ENCODE data around the gene STX12. TPM values are rescaled to one million over a fixed set of nuclear protein-coding genes. Genes with fewer than 3 reads are reported as not detected.

Gene STX12
- total RNA-seq, 1 donor from 2014 or later, result 26.5 TPM

DNA sequence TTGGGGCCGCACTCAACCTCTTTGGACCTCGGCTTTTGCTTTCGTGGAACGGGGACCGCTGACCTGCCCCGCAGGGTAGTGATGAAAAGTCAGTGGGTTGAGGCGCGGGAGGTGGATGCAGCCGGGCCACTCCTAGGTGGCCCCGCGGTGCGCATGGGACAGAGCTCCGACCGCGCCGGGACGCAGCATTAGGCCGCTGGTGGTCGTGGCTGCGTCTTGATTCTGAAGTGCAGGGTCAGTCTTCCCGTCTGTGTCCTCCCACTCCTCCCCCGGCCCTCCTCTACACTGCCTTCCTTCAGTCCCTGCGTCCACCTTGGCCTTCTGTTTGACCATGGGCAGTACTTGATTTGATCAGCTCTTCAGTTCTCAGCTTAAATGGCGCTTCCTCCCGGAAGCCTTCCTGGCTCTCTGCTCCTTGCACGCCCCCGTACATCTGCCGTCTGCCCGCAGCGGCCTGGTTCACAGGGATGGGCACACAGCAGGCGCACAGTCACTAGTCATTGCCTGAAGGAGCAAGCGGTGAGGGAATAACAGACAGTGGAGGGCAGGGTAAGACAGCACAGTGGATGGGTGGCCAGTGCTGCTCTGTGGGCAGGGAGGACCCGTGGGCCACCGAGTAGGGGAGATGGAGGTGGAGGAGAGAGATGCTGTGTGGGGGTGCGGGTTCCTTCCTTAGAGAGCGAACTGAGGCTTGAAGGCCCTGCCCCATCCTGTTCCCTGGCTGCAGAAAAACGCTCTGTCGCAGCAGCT, 100.0 kb downstream of the STX12 start:
- no peak for DNase-seq (ENCODE audit: low read depth, low spot score)
- Mint-ChIP-seq H3K27me3 (ENCODE audit: low read depth) (peaks cover 8% of the 10 kb centered on the region), H3K36me3 (ENCODE audit: low read depth) (no peaks in the 10 kb centered on the region), H3K4me1 (peaks cover 7% of the 10 kb centered on the region), H3K27ac (ENCODE audit: unreplicated experiment) (no peak overlapping the region), H3K4me3 (peak overlapping the region; percentile 85), H3K9me3 (no peaks in the 10 kb centered on the region)
- TF ChIP-seq, protein P1, sequence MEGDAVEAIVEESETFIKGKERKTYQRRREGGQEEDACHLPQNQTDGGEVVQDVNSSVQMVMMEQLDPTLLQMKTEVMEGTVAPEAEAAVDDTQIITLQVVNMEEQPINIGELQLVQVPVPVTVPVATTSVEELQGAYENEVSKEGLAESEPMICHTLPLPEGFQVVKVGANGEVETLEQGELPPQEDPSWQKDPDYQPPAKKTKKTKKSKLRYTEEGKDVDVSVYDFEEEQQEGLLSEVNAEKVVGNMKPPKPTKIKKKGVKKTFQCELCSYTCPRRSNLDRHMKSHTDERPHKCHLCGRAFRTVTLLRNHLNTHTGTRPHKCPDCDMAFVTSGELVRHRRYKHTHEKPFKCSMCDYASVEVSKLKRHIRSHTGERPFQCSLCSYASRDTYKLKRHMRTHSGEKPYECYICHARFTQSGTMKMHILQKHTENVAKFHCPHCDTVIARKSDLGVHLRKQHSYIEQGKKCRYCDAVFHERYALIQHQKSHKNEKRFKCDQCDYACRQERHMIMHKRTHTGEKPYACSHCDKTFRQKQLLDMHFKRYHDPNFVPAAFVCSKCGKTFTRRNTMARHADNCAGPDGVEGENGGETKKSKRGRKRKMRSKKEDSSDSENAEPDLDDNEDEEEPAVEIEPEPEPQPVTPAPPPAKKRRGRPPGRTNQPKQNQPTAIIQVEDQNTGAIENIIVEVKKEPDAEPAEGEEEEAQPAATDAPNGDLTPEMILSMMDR (conservative IDR thresholded peaks at IDR 0.05), result no peak

DNA sequence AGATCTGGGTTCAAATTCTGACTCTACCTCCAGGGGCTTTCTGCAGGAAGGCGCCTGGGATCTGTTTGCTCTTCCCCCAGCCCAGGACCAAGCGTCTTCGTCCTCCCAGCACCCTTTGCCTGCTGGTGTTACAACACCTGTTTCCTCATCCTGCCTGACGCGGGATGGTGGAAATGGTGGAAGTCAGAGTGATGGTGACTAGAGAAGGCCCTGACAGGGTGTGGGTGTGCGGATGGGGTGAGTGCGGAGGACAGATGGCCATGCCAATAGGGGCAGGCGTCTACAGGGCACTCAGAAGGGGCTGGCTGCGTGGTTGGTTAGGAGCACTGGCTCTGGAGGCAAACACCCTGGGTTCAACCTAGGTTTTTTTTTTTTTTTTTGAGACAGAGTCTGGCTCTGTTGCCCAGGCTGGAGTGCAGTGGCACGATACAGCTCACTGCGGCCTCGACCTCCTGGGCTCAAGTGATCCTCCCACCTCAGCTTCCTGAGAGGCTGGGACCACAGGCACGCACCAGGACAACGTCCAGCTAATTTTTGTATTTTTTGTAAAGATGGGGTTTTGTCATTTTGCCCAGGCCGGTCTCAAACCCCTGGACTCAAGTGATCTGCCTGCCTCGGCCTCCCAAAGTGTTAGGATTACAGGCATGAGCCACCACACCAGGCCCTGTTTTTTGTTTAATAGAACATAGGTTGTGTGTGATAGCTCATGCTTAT, 100.8 kb downstream of the STX12 start:
- no peaks in the 10 kb centered on the region for H3K36me3 Mint-ChIP-seq (ENCODE audit: low read depth)

More for the DNA sequence above, 100.8 kb downstream of the STX12 start:
- Mint-ChIP-seq H3K4me1 (peaks cover 7% of the 10 kb centered on the region), H3K27ac (ENCODE audit: unreplicated experiment) (no peak overlapping the region), H3K4me3 (peak overlapping the region; percentile 31), H3K9me3 (no peaks in the 10 kb centered on the region), H3K27me3 (ENCODE audit: low read depth) (peaks cover 8% of the 10 kb centered on the region)
- TF ChIP-seq, protein P1 (conservative IDR thresholded peaks at IDR 0.05), result no peak
- no peak for DNase-seq (ENCODE audit: low read depth, low spot score)

Other genes with a start within 250 kb of the STX12 start
- gene AHDC1, start 169.1 kb upstream of the STX12 start, total RNA-seq, result 50.1 and 54.8 TPM in 2 replicates
- not detected in 2 replicates for gene FGR, start 138.0 kb upstream of the STX12 start, total RNA-seq
- gene IFI6, start 101.0 kb upstream of the STX12 start, total RNA-seq, result 15.2 and 16.6 TPM in 2 replicates
- 12.4 and 13.8 TPM in 2 replicates for gene FAM76A, start 47.3 kb upstream of the STX12 start, total RNA-seq
- 66.1 and 70.4 TPM in 2 replicates for gene PPP1R8, start 57.6 kb downstream of the STX12 start, total RNA-seq
- 5.5 and 5.7 TPM in 2 replicates for gene THEMIS2, start 99.3 kb downstream of the STX12 start, total RNA-seq
- gene RPA2, start 141.4 kb downstream of the STX12 start, total RNA-seq, result 63.0 and 72.1 TPM in 2 replicates
- not detected in 2 replicates for gene SMPDL3B, start 161.8 kb downstream of the STX12 start, total RNA-seq
- gene XKR8, start 186.8 kb downstream of the STX12 start, total RNA-seq, result 9.6 and 11.8 TPM in 2 replicates